H7 (cell line): Measurements from ENCODE around the gene ZNF284. TPM values are rescaled to one million over a fixed set of nuclear protein-coding genes. Genes with fewer than 3 reads are reported as not detected.

ENCODE experiments used
- total RNA-seq: library from RNA; depleted of rRNA; stranded (reverse); fragments of >200 nt; shearing (Covaris generic); gene quantifications from 2 replicates; pipeline ENCODE4 v1.2.3, GENCODE V29; 2014; rRNA removed

Gene ZNF284
- total RNA-seq, 1 experiment from 2014 or later, result 1.3 TPM

Other genes with a start within 250 kb of the ZNF284 start
- 0.55 and 2.0 TPM in 2 replicates for gene ZNF283, start 244.8 kb upstream of the ZNF284 start, total RNA-seq
- gene ZNF404, start 188.2 kb upstream of the ZNF284 start, total RNA-seq, result 0.90 and 1.2 TPM in 2 replicates
- 11.6 and 11.9 TPM in 2 replicates for gene ZNF45, start 136.9 kb upstream of the ZNF284 start, total RNA-seq
- 2.2 and 3.0 TPM in 2 replicates for gene ZNF221, start 120.9 kb upstream of the ZNF284 start, total RNA-seq
- 7.6 and 9.7 TPM in 2 replicates for gene ZNF155, start 88.0 kb upstream of the ZNF284 start, total RNA-seq
- gene ZNF230, start 69.2 kb upstream of the ZNF284 start, total RNA-seq, result 1.4 and 3.2 TPM in 2 replicates
- 1.8 and 4.3 TPM in 2 replicates for gene ZNF222, start 46.8 kb upstream of the ZNF284 start, total RNA-seq
- 3.5 and 8.1 TPM in 2 replicates for gene ZNF223, start 20.1 kb upstream of the ZNF284 start, total RNA-seq
- gene ZNF224, start 22.2 kb downstream of the ZNF284 start, total RNA-seq, result 9.6 and 14.0 TPM in 2 replicates
- gene ZNF225, start 41.2 kb downstream of the ZNF284 start, total RNA-seq, result 2.4 and 3.8 TPM in 2 replicates
- 3.5 and 5.5 TPM in 2 replicates for gene ZNF234, start 69.4 kb downstream of the ZNF284 start, total RNA-seq
- 8.9 and 12.0 TPM in 2 replicates for gene ZNF226, start 92.9 kb downstream of the ZNF284 start, total RNA-seq
- gene ZNF227, start 140.4 kb downstream of the ZNF284 start, total RNA-seq, result 14.0 and 21.4 TPM in 2 replicates
- gene ZNF233, start 187.7 kb downstream of the ZNF284 start, total RNA-seq, result 0.48 and 1.1 TPM in 2 replicates
- gene ZNF235, start 232.9 kb downstream of the ZNF284 start, total RNA-seq, result 1.6 and 2.1 TPM in 2 replicates